Stimulated activated CD4-positive, alpha-beta T cell treated with anti-CD3 and anti-CD28 coated beads, Interleukin-4, amount 100 ng/mL, for 24 hours (primary cell): ENCODE results near the gene DST.
"Not testable (repeated sequence)": the region's sequence is repeated elsewhere in the genome, so short reads cannot be mapped to it uniquely, and the experiment has no call there.

Experiments
- DNase-seq: peaks from one replicate; pipeline ENCODE4 v3.0.0-alpha.2; 2020

DST gene

DNA sequence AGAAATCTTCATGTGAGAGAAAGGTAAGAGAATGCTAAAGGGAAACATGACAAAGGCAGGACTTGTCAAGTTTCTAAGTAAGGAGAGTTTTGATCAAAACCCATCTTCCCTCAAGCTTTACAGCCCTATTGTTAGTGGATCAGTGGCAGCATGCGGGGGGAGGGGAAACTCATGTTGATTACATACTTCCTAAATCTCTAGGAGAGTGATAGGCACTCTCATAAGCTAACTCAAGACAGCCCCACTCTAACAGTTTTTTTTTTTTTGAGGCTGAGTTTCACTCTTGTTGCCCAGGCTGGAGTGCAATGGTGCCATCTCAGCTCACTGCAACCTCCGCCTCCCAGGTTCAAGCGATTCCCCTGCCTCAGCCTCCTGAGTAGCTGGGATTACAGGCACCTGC, 18.6 kb upstream of the DST start:
- DNase-seq, result not testable (repeated sequence)

DNA sequence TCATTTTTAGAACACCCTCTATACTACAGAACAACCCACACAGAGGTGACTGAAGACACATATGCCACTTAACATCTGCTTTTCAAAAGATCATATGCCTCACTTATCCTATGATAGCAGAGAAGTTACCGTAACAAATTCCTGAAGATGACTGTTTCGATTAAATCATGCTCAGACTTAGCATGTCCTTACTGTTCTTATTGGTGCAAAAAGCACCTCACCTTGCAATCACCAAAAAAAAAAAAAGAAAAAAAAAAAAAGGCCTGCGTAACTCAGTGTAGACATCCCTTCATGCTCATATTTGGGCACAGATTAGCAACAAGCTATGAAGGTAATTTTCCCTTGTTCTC, 17.7 kb upstream of the DST start:
- DNase-seq, result no peak

DNA sequence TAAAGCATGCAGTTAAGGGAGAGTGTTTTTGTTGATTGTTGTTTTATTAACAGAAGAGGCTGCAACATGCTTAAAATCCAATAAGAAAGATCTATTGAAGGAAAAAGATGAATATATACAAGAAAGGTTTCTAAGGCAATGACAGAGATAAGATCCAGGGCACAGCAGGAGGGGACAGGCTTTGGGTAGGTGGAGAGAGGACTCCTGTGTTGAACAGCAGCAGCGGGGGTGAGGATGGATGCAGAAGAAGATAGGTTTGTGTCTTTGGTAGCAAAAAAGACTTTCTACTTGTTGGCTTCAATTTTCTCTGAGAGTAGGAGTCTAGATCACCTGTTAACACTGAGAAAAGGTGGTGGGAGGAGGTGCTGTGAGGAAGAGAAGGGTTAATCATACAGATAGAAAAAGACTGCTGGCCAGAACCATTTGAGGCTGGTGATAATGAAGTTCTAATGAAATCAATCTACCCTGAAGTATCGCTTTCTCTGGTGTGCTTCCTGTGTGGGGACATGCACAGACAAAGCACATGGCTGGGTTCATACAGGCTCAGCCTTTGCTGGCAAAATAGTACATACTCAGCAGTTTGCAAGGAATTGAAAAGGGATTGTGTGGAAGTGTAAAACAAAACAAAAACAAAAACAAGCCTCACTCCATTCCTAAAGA, 17.2 kb upstream of the DST start:
- DNase-seq, result no peak

DNA sequence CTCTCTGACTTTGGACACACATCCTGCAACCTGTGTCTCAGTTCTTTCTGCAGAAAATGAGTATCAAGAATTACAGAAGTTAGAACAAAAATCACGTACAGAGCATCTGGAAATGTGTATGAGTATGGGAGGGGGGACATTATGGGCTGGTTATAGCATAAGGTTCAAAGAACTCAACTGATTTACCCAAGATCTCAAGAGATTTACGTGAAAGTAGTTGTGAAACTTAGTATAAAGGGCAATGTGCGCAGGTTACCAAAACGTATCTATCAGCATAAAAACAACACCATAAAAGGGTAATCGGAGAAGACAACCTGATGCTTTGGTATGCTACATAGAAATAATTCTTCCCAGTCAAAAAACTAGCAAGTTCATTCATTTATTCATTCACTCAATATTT, 15.6 kb upstream of the DST start:
- no peak for DNase-seq

DNA sequence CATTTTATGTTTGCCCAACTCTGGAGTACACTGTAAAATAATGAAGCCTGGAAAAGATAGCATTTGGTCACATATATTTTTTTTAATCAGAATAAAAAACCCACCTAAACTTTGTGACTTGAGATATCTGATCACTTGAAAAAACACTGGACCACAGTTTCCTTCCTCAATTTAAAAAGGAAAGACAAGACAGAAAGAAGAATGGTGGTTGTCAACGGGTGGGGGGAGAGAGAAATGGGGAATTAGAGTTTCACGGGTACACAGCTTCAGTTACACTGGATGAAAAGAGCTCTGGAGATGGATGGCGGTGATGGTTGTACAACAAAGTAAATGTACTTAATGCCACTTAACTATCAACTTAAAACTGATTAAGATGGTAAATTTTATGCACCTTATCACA, 14.7 kb upstream of the DST start:
- DNase-seq, result no peak

DNA sequence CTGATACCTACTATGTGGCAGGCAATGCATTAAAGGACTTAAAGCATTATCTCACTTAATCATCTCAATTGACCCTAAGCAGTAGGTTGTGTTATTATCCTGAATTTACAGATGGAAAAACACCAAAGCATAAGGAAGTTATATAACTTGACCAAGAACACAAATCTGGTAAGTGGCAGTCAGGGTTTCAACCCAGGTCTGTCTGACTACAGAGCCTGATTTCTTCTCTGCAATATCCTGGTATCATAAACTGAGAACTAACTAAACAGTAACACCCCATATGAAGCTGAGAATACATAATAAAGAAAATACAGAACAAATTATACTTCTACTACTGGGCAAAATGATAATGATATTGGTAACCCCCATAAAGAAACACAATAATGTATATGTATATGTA, 13.8 kb upstream of the DST start:
- no peak for DNase-seq

DNA sequence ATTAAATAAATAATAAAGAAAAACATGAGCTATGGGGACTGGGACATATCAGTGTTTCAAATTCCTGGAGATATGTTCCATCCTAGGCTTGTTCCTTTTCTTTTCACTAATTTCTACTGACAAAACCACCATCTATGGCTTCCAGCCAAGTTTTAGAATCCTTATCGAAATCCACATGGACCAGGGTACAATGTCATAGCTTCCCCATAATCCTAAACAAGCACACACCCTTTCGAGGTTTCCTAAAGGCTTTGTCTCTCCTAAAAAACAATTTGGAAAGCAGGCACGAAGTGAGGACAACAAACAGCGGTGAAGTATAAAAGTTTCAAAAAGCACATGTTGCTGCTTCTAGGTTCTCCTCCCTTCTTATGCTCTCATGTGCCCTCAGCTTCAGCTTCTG, 13.3 kb upstream of the DST start:
- DNase-seq, result no peak

DNA sequence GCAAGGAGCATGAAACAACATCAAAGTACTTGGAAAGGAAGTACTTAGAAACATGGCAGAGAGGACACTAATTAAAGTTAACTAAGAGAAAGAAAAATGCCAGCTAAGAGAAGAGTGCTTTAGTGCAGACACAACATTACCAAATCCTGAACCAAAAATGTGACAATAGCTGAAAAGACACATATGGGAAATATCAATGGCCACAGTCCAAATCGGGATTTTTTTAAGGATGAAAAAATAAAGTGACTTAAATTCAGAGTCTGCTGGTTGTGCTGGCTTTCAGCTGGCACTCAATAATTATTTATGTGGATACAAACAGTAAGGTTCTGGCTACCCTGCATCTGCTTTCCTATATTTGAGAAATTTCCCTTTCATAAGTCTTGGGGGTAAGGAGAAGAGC, 12.6 kb upstream of the DST start:
- no peak for DNase-seq

DNA sequence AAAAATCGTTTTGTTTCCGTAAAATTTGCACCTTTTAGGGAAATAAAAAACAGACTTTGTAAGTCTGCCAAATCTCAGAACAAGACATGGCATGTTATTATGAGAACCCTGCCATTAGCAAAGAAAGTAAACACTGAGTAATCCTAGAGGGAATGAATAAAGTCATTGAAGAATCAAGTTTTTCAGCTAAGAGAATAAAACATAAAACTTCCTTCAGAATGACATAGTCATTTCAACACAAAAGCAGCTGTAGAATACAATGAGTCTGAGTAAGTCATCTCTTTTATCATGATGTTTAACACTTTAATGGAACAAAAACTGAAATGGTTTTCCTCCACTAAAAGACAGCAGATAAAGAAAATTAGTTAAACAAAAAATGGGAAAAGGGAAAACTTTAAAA, 10.3 kb upstream of the DST start:
- no peak for DNase-seq

DNA sequence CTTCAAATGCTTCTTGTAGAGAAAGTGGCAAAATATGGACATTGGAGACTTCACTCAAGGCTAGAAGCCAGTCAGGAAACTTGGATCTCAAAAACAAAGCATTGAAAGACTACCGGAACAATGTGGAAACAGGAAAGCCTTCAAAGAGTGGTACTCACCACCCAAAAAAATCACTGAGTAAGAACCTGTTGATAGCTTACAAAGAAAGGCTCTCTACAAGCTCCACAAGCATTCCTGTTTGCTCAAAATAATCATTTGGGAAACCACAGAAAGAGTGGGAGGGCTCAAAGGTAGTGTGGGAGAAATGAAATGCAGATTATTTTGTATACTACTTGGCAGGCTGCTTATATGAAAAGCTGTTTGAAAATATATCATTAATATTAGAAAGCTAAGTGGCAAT, 9.5 kb upstream of the DST start:
- DNase-seq, result no peak

DNA sequence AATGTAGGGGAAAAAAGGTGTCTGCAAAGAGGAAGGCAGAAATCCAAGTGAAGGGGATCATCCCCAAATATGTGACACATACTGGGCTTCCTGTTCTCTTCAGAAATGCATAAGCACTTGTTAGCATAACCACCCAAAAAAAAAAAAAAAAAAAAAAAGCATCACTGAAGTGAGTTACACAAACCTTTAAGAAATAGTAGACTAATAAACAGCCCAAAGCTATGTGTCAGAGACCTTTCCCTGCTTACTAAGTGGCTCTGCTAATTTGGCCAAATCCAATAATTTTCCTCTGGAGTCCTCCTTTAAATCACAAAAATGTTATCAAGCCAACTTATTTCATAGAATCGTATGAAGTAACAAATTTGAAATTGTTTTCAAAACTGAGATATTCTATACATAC, 7.5 kb upstream of the DST start:
- DNase-seq, result no peak

DNA sequence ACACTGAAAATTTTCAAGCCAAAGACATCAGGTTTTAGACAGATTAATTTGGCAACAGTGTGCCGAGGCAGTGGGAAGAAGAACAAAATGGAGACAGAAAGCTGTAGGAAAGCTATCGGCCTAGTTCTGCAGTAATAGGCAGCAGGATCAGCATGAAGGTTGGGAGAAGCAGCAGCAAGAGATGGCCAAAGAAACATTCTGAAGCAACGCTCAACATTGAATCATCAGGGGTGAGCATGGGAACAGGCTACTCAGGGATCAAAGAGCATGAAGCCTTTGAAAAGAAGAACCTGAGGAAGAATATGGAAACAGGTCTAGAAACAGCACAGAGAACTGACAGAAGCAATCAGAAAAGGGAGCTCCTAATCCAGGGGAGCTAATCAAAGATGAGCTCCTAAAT, 7.1 kb upstream of the DST start:
- DNase-seq, result no peak

DNA sequence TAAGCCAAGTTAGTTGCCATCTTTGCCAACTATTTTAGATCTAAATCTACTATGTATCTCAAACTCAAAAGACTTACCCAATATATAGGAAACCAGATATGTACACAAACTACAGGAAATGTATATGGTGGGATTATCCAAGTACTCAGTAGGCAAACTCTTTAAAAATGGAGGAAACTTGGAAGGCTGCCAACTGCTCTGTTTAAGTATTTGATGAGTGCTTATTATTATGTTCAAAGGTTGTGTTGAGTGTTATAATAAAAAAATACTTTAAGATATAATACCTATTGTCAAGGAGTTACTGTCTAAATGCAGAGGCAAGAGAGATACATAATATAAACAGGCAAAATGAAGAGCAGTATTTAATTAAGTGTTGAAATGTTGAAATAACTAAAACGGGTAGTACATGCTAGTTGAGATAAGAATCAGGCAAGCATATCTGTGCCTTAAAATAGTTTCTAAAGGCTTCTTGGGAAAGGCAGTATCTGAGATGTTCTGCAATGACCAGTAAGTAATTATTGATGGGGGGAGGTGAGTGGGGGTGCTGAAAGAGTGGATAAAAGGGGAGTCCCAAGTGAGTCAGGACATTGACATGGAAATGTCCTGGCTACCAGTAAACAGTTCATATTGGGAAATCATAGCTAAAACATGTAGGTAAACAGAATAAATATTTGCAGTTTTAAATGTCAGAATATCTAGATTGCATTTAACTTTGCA, 6.5 kb upstream of the DST start:
- DNase-seq, result no peak

DNA sequence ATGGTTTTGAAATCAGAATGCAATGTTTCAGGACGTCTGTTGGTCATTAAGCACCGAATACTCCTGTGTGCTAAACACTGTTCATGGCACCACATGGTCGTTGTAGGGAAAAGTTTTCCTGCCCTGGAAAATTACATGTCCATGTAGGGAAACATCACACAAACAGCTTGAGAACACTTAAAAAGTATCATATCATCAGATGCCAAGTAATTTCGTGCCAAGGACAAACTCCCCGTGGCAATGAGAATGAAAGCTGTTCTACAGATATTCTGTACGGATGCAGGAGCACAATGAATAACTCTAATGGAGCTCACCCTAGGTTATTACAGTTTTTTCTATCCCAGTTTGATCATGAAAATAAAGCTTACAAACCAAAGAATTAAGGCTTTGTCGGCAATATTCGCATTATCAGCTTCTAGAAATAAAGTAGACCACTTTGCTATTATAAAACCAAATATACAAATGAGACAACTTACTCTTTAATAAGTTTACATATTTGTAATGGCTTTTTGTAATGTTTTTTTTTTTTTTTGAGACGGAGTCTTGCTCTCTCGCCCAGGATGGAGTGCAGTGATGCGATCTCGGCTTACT, 4.6 kb upstream of the DST start:
- DNase-seq, result no peak

DNA sequence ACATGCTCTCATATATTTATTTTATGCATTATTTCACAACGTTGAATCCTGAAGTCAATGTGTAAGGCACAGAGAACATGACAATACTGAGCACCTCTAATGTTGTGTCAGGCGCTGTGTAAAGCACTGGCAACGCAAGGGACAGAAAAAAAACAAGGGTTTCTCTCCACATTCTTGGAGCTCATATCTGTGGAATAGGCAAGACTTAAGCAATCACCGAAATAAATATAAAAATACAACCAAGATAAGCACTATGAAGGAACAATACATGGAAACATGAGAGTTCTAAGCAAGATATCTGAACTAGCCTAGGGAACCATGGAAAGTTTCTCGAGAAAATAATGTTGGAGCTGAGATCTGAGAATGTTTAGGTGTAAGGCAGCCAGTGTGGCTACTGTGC, 1.7 kb upstream of the DST start:
- DNase-seq, result no peak

DNA sequence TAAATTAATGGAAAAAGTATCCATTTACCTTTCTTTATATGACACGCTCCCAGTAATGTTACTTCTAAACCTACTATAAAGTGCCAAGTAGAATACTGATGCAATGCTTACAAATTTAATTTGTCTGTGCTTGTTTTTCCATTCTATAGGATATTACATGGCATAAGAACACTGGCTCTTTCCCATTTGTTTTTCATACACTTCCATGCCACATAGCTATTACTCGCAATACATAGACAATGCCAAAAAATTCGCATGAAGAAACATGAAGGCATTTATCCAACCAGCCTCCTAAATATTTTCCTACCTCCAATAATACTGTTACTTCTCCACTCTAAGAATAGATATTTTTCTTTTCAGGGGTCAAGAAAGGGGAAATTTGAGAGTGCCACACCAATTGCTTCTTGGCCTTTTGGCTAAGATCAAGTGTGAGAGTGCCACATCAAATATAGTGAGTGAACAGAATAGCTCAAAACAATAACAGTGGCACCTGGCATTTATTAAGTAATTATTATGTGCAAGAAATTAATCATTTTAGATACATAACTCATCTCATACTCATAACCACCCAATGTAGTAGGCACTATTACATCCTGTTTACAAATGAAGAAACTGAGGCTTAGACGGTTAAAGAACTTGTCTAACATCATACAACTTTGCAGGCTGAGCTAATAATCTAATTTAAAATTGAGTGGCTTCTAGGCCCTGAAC, 845 bp upstream of the DST start:
- no peak for DNase-seq

DNA sequence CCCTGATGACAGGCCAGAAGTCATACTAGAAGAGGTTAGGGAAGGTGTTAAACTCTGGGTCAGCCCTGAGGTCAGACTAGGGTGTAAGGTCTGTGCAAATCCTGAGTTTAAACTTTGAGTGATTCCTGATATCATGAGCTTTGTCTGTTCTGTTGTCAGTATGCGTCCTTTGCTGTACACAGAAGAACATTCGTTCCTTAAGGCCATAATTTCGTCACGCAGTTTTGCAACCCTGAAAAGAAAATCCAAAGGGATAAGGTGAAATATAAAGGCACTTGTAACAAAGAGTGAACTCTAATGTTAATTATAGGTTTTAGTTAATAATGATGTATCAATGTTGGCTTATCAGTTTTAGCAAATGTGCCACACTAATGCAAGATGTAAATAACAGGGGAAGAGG, 2.3 kb downstream of the DST start:
- no peak for DNase-seq

DNA sequence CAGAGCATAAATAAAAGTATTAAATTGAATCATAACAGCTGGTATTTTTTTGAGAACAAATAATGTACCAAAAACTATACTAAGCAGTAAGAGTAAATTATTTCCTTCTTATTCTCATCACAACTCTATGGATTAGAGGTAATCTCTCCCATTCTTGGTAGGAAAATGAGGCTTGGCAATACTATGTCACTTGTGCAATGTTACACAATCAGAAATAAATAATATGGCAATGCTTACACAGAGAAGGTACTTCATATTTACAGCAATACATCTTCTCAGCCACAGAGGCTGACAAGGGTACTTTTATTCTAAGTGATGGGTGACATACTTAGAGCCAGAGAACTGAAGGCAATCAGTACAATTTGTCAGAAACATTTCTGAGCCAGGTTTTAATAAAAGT, 3.9 kb downstream of the DST start:
- no peak for DNase-seq

DNA sequence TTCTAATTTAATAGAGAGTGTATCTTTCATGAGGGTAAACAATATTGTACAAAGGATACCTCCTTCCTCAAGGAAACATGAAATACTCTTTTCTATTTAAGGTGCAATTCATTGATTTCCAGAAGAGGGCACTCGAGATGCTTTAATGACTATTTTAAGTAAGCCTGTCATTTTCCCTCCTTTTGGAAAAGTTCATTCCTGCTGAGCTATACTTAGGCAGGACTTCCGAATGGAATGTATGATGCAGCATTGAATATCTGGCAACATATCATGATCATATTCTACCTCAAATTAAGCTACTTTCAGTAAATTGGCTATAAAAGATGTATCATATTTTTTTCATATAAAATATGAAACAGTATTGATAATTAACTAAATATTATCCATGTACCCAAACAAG, 5.0 kb downstream of the DST start:
- no peak for DNase-seq

DNA sequence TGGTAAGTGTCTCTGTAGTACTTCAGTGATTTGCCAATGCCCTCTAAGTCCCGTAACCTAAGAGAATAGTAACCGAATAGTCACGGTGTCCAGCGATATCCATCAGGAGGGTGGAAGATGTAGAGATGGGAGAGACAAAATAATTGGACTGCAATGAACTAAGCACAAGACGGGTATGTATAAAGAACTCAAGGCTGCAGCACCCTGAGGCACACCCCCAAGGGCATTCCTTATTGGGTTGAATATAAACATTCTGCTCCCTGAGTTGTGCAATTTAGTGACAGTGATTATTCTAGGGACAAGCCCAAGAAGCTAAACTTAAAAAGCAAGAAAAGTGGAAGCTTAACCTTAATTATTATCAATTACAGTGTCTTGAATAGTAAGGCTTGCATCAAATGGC, 14.6 kb downstream of the DST start:
- no peak for DNase-seq

DNA sequence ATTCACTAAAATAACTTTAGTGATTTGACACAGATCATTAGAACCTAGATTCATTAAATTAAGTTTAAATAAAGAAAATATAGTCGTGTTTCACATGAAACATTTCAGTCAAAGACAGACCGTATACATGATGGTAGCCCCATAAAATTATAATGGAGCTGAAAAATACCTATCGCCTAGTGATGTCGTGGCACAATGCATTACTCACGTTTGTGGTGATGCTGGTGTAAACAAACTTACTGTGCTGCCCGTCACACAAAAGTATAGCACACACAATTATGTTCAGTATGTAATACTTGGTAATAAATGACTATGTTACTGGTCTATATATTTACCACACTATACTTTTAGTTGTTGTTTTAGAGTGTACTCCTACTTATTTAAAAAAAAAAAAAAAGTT, 17.3 kb downstream of the DST start:
- no peak for DNase-seq

DNA sequence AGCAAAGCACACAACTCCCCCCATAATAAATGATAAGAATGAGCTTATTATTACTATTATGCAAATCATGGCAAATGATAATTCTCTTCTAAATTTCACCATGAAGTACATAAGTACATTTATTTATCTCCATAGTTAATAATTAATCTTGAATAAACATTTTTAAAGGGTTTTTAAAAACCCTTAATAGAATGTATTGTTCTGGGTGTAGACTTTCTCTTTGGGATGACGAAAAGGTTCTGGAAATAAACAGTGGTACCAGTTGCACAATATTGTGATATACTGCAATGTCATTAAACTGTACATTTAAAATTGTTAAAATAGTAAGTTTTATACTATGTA, 18.0 kb downstream of the DST start:
- no peak for DNase-seq

DNA sequence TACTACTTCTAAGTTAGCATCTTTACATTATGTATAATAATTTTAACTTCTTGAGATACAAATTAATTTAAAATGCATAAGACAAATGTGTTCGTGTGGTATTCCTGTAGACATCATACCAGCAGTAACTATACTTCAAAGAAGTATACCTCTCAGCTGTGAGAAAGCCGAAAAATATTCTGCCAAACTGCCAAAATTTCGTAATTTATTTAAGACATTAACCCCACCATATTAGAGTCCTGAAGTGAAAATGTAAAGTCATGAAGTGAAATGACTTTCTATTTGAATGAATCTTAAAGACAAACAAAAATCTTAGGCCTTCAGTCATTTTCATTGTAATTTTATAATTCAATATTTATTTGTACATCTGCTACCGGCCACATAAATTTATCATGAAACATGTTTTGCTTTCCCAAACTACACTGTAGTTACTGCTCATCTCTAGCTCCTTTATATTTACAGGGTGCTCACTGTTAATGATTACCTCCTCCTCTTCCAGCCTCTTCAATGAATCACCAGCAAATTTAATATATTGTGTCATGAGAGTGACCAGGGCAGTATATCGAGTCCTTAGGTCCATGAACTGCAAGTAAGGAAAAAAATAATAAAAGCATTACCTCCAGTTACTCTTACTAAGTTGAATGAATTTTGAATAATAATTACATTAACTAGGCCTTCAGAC, 18.5 kb downstream of the DST start:
- no peak for DNase-seq
